ENCODE results near the gene NGEF. TPM values are rescaled to one million over a fixed set of nuclear protein-coding genes. Genes with fewer than 3 reads are reported as not detected.
A peak's percentile ranks its signal among the peaks of the same experiment; 100 is the strongest.

NGEF gene
- total and polyA plus RNA-seq, 9 of the 15 experiments (the other 6 are each of a cell fraction or from before 2014, with no cell fraction given) = 0.07 to 0.17 (median 0.09) TPM; not detected in 6

GRCh38 chr2:233039212-233039845, 26.3 kb upstream of the NGEF start (continued):
- no peak for TF ChIP-seq ETS1 (conservative IDR thresholded peaks at IDR 0.05; ENCODE audit: control insufficient read depth, low read depth, low read length)
- no peak for TF ChIP-seq HOMEZ (CRISPR knock-in tag; IDR thresholded peaks at IDR 0.05)

GRCh38 chr2:233037078-233037477, 24.0 kb upstream of the NGEF start:
- H3K79me2 ChIP-seq (ENCODE audit: control insufficient read depth, insufficient read depth, low read length) = no peaks in the 10 kb centered on the region
- no peak overlapping the region for H3K4me3 ChIP-seq
- ChIA-PET POLR2A (no interaction called here), CTCF (ENCODE audit: low intra/inter-chr PET ratio) (no interaction called here)
- no peak overlapping the region for H3K9ac ChIP-seq (ENCODE audit: insufficient read depth in 1 of 2, low read depth in 2 of 2, low read length in 2 of 2)
- no peak for FAIRE-seq
- no peak overlapping the region for H3K27ac ChIP-seq (ENCODE audit: extremely low read depth, low read depth, low read length)
- in situ Hi-C loops (cut with MboI) (no loop called here), intact Hi-C loops (cut with micrococcal nuclease) (no loop called here)
- no peaks in the 10 kb centered on the region for H3K36me3 ChIP-seq (ENCODE audit: control insufficient read depth, insufficient read depth, low read length)
- no peaks in the 10 kb centered on the region; the same call in 1 of the 2 replicates for H3K9me3 ChIP-seq (replicated peaks; ENCODE audit: control insufficient read depth, insufficient read depth, low read depth, low read length)
- H3K4me1 ChIP-seq (replicated peaks in 1 of 2; ENCODE audit: control insufficient read depth in 2 of 2, insufficient read depth in 2 of 2, low read length in 2 of 2) = peaks cover 0 to 7% of the 10 kb centered on the region in 2 experiments; a peak in 2 of 5 replicates
- 0% methylated on average over 2 of the region's 2 CpGs for WGBS (ENCODE audit: insufficient coverage, low coverage, missing lambda C conversion rate)
- H2AFZ ChIP-seq (ENCODE audit: low read depth, low read length) = no peak overlapping the region
- no peak overlapping the region for H3K4me2 ChIP-seq (ENCODE audit: insufficient read depth, low read length)
- no peak for DNase-seq (ENCODE audit: extremely low read depth in 1 of 4, low spot score in 3 of 4)
- no TSS peak for BruUV-seq (replicated peaks)
- ATAC-seq = no peak
- H4K20me1 ChIP-seq (replicated peaks; ENCODE audit: control insufficient read depth, insufficient read depth, low read length) = no peaks in the 10 kb centered on the region
- H3K9me1 ChIP-seq (ENCODE audit: control insufficient read depth, insufficient read depth, low read length) = no peaks in the 10 kb centered on the region
- peaks cover 3 to 49% of the 10 kb centered on the region in 2 experiments; a peak in 3 of 5 replicates for H3K27me3 ChIP-seq (ENCODE audit: control insufficient read depth in 2 of 2, insufficient read depth in 2 of 2, low read length in 2 of 2)
- TF ChIP-seq RBFOX2 (IDR thresholded peaks at IDR 0.05; ENCODE audit: low read depth, low read length) (no peak), FOSL1 (tag; conservative IDR thresholded peaks at IDR 0.05) (0 out of 2 replicates have a peak, but pooled peaks have one; percentile 37), ZNF830 (CRISPR knock-in tag; IDR thresholded peaks at IDR 0.05) (no peak)

Measured in K562 (cell line).